ENCODE measurements around the gene RYR2. TPM values are rescaled to one million over a fixed set of nuclear protein-coding genes. Genes with fewer than 3 reads are reported as not detected.

Gene RYR2
- total and polyA plus RNA-seq, 2 donors (not counting 1 experiment from before 2014, with no cell fraction given): not detected

DNA sequence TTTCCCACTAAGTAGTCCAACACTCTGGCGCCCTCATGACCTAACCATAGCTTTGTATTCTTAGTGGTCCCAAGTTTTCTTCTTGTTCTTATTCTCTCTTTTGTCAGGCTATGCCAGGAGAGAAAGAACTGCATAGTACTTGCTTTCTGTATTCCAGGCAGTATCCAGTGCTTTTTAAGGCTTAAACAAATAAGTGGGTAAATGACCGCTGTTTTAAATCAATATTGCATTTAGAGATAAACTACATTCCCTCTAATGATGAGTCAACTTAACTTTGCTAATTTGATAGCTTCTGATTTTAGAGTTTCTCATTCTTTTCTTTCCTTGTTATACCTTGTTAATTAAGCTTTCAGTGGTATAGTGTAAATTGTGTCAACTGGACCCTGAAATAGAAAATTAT lies 709.1 kb downstream of the RYR2 start:
- Mint-ChIP-seq H3K4me1 (no peaks in the 10 kb centered on the region), H3K27ac (no peak overlapping the region), H3K9me3 (ENCODE audit: insufficient read depth) (peaks cover 9% of the 10 kb centered on the region), H3K27me3 (no peaks in the 10 kb centered on the region), H3K4me3 (no peak overlapping the region)
- ChIA-PET CTCF (interaction anchor here (0.6 to 1.2 kb wide), 2 partner anchors 9 to 189 kb away, joined by 3 read pairs; no protein-coding TSS in a partner anchor), POLR2A (no interaction called here)
- H3K4me2 ChIP-seq (replicated peaks; ENCODE audit: low read depth, low read length, poor library complexity, severe bottlenecking): no peak overlapping the region
- no peaks in the 10 kb centered on the region for H3K79me2 ChIP-seq (ENCODE audit: control insufficient read depth, insufficient read depth, low read length)
- DNase-seq (no peak), ATAC-seq (ENCODE audit: low read depth) (no peak)
- peaks cover 0 to 3% (median 0%) of the 10 kb centered on the region in 3 donors for H3K9me3 ChIP-seq (ENCODE audit: control extremely low read depth in 1 of 3, control insufficient read depth in 2 of 3, insufficient read depth in 1 of 3, low read length in 2 of 3)
- no peak overlapping the region for H3K4me3 ChIP-seq (ENCODE audit: control extremely low read depth in 1 of 5, extremely low read depth in 1 of 5, insufficient read depth in 1 of 5, low read depth in 2 of 5, low read length in 4 of 5)
- H3K27me3 ChIP-seq (replicated peaks in 1 of 4; ENCODE audit: control extremely low read depth in 1 of 4, control insufficient read depth in 3 of 4, insufficient read depth in 4 of 4, low read length in 3 of 4): no peaks in the 10 kb centered on the region
- no peak overlapping the region for H3K27ac ChIP-seq (ENCODE audit: low read length in 2 of 2)
- intact Hi-C loops (cut with micrococcal nuclease): no loop called here
- H3K36me3 ChIP-seq (replicated peaks in 1 of 2; ENCODE audit: control extremely low read depth in 1 of 2, control insufficient read depth in 1 of 2, extremely low read depth in 1 of 2, insufficient read depth in 2 of 2, low read length in 1 of 2): no peaks in the 10 kb centered on the region
- no CpG with 5 or more reads among the region's 2 CpGs for WGBS (ENCODE audit: insufficient coverage)
- no peak for TF ChIP-seq EZH2 (IDR thresholded peaks at IDR 0.05; ENCODE audit: borderline replicate concordance, insufficient read depth, low read depth, low read length, poor library complexity, severe bottlenecking)
- TF ChIP-seq, protein P1, sequence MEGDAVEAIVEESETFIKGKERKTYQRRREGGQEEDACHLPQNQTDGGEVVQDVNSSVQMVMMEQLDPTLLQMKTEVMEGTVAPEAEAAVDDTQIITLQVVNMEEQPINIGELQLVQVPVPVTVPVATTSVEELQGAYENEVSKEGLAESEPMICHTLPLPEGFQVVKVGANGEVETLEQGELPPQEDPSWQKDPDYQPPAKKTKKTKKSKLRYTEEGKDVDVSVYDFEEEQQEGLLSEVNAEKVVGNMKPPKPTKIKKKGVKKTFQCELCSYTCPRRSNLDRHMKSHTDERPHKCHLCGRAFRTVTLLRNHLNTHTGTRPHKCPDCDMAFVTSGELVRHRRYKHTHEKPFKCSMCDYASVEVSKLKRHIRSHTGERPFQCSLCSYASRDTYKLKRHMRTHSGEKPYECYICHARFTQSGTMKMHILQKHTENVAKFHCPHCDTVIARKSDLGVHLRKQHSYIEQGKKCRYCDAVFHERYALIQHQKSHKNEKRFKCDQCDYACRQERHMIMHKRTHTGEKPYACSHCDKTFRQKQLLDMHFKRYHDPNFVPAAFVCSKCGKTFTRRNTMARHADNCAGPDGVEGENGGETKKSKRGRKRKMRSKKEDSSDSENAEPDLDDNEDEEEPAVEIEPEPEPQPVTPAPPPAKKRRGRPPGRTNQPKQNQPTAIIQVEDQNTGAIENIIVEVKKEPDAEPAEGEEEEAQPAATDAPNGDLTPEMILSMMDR (IDR thresholded peaks at IDR 0.05): no peak
- H4K20me1 ChIP-seq (ENCODE audit: control insufficient read depth, insufficient read depth, low read length, poor library complexity, severe bottlenecking): no peaks in the 10 kb centered on the region
- no peak overlapping the region for H2AFZ ChIP-seq (ENCODE audit: insufficient read depth, low read depth, low read length, poor library complexity, severe bottlenecking)
- no peak overlapping the region for H3K9ac ChIP-seq (ENCODE audit: low read length)
- no peaks in the 10 kb centered on the region for H3K4me1 ChIP-seq (ENCODE audit: control insufficient read depth in 2 of 2, insufficient read depth in 2 of 2, low read length in 2 of 2)

DNA sequence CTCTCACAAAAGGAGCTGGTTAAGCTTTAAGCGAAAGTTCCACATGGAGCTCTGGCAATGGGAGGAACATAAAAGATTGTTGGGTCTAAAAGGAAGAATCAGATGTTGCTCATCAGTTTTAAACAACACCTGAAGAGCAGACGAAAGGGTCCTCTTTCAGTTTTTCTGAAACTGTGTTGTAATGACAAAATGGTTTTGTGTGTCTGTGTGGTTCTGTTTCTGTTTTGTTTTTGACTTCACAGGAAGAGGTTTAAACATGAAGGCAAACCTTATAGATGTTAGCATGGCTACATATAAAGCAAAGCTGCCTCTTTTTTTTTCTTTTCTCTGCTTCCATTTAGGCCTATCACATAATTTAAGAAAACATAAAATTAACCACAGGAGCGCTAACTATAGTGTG lies 712.6 kb downstream of the RYR2 start:
- Histone ChIP-seq H3K9me3 (ENCODE audit: control extremely low read depth in 1 of 3, control insufficient read depth in 2 of 3, insufficient read depth in 1 of 3, low read length in 2 of 3) (peaks cover 0 to 3% (median 0%) of the 10 kb centered on the region in 3 donors), H3K4me2 (replicated peaks; ENCODE audit: low read depth, low read length, poor library complexity, severe bottlenecking) (no peak overlapping the region), H3K4me1 (ENCODE audit: control insufficient read depth in 2 of 2, insufficient read depth in 2 of 2, low read length in 2 of 2) (no peaks in the 10 kb centered on the region), H2AFZ (ENCODE audit: insufficient read depth, low read depth, low read length, poor library complexity, severe bottlenecking) (no peak overlapping the region), H3K36me3 (replicated peaks in 1 of 2; ENCODE audit: control extremely low read depth in 1 of 2, control insufficient read depth in 1 of 2, extremely low read depth in 1 of 2, insufficient read depth in 2 of 2, low read length in 1 of 2) (no peaks in the 10 kb centered on the region), H3K79me2 (ENCODE audit: control insufficient read depth, insufficient read depth, low read length) (no peaks in the 10 kb centered on the region), H4K20me1 (ENCODE audit: control insufficient read depth, insufficient read depth, low read length, poor library complexity, severe bottlenecking) (no peaks in the 10 kb centered on the region), H3K4me3 (ENCODE audit: control extremely low read depth in 1 of 5, extremely low read depth in 1 of 5, insufficient read depth in 1 of 5, low read depth in 2 of 5, low read length in 4 of 5) (no peak overlapping the region), H3K27me3 (replicated peaks in 1 of 4; ENCODE audit: control extremely low read depth in 1 of 4, control insufficient read depth in 3 of 4, insufficient read depth in 4 of 4, low read length in 3 of 4) (no peaks in the 10 kb centered on the region), H3K9ac (ENCODE audit: low read length) (no peak overlapping the region), H3K27ac (ENCODE audit: low read length in 2 of 2) (no peak overlapping the region)
- Mint-ChIP-seq H3K4me1 (no peaks in the 10 kb centered on the region), H3K4me3 (no peak overlapping the region), H3K27me3 (no peaks in the 10 kb centered on the region), H3K27ac (no peak overlapping the region), H3K9me3 (ENCODE audit: insufficient read depth) (peaks cover 9% of the 10 kb centered on the region)
- no peak for TF ChIP-seq EZH2 (IDR thresholded peaks at IDR 0.05; ENCODE audit: borderline replicate concordance, insufficient read depth, low read depth, low read length, poor library complexity, severe bottlenecking)
- TF ChIP-seq, protein P1 (IDR thresholded peaks at IDR 0.05): no peak
- ATAC-seq (ENCODE audit: low read depth) (no peak), DNase-seq (no peak)
- intact Hi-C loops (cut with micrococcal nuclease): no loop called here
- CTCF ChIA-PET: no interaction called here
- 83% methylated on average over 1 of the region's 3 CpGs for WGBS (ENCODE audit: insufficient coverage)
- POLR2A ChIA-PET: no interaction called here
